AG09319 (cell line): ENCODE measurements around the gene TMEM184A.

Experiments
- DNase-seq: peaks from one replicate; pipeline ENCODE4 v3.0.0-alpha.2; 2010; ENCODE audit warnings: low read depth; ENCODE audit errors: extremely low read depth
- TF ChIP-seq, protein P1 (sequence below): IDR thresholded peaks from 2 replicates; pipeline ENCODE4 v1.5.1; 2011; ENCODE audit warnings: low read depth, mild to moderate bottlenecking, inconsistent platforms, low read length, moderate library complexity

The TMEM184A gene

GRCh38 chr7:1548944-1549343 lies 7.1 kb downstream of the TMEM184A start:
- no peak for DNase-seq

GRCh38 chr7:1548438-1548831 lies 7.6 kb downstream of the TMEM184A start:
- TF ChIP-seq, protein P1, sequence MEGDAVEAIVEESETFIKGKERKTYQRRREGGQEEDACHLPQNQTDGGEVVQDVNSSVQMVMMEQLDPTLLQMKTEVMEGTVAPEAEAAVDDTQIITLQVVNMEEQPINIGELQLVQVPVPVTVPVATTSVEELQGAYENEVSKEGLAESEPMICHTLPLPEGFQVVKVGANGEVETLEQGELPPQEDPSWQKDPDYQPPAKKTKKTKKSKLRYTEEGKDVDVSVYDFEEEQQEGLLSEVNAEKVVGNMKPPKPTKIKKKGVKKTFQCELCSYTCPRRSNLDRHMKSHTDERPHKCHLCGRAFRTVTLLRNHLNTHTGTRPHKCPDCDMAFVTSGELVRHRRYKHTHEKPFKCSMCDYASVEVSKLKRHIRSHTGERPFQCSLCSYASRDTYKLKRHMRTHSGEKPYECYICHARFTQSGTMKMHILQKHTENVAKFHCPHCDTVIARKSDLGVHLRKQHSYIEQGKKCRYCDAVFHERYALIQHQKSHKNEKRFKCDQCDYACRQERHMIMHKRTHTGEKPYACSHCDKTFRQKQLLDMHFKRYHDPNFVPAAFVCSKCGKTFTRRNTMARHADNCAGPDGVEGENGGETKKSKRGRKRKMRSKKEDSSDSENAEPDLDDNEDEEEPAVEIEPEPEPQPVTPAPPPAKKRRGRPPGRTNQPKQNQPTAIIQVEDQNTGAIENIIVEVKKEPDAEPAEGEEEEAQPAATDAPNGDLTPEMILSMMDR: no peak
- DNase-seq: no peak

More at GRCh38 chr7:1548944-1549343, 7.1 kb downstream of the TMEM184A start:
- TF ChIP-seq, protein P1: no peak

GRCh38 chr7:1547777-1548437 lies 8.1 kb downstream of the TMEM184A start:
- no peak for DNase-seq
- TF ChIP-seq, protein P1: no peak

DNA sequence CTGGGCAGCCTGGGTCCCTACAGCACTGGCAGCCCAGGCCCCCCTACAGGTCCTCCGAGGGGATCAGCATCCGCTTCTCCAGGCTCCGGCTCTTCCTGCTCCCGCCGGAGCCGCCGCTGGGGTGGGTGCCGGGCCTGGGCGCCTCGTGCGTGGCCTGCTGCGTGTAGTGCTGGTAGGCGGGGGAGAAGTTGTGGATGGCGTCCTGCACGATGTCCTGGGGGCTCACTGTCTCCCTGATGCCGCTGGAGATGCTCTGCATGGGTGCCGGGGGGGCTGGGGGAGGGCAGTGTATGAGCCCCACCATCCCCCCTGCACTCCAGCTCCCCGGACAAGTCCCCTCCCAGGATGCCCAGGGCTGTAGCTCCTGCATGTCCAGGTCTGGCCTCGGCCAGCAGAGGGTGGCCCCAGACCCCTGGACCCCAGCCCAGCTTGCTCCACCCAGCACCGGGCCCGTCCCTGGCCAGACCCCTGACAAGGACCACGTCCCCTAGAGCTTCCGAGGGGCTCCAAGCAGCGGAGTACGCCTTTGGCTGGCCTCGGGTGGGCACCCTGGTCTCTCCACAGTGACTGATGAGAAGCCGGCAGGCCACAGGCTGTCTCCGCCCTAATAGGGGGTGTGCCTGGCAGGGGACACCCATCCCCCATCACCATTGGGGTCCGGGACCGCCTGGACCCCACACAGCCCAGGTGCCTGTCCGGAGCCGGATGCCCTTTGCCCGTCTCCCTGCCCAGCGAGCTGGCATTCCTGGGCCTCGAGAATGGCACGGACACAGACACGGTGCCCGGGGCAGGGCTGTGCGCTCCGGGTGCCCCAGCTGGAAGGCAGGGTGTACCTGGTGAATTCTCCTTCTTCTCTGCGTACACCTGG lies 8.9 kb downstream of the TMEM184A start:
- DNase-seq: no peak
- TF ChIP-seq, protein P1: no peak

DNA sequence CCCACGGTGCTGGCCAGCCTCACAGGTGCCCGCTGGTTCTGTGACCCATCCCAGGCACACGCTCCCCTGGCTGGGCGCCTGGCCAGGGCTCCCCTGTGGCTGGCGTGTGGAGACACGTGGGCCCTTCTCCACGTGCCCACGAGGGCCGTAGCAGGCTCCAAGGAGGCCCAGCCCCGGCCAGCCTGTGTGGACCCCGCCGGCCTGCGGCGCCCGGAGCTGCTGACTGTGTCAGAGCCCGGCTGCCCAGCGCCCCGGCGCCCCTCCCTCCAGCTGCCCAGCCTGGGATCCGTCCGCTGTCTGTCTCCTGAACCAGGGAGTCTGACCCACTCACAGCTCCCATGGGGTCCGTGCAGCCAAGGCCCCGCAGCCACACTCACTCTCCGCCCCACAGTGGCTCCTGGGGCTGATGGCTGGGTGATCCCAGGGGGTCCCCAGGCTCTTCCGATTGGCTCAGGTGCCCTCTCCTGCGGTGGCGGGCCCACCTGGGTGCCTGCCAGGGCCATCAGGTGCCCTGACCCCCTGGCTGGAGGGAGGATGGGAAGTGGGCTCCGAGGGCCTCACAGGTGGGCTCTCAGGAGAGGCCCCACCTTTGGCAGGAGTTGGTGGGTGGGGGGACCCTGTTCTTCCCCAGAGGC lies 9.6 kb downstream of the TMEM184A start:
- DNase-seq: no peak
- TF ChIP-seq, protein P1: no peak

GRCh38 chr7:1545417-1546246 lies 10.4 kb downstream of the TMEM184A start:
- TF ChIP-seq, protein P1: no peak
- no peak for DNase-seq
